Thyroid gland (tissue), 4 donors: Measurements from ENCODE around the gene OOSP4B.

ENCODE experiments used
- CTCF ChIP-seq, 6 experiments: fragments of 200-600 bp in 3 of 6; fragments of 450-650 bp in 3 of 6; sonication (generic) in 3 of 6; IDR thresholded peaks; one replicate each; pipeline ENCODE4 v1.5.1; 2016 to 2019; ENCODE audit warnings: antibody characterized with exemption in 6 of 6, mild to moderate bottlenecking in 2 of 6, inconsistent platforms in 1 of 6, moderate library complexity in 1 of 6
- POLR2A ChIP-seq, 2 donors: fragments of 450-650 bp; IDR thresholded peaks; one replicate each; pipeline ENCODE4 v1.6.1; 2017; ENCODE audit warnings: antibody characterized with exemption in 2 of 2, mild to moderate bottlenecking in 2 of 2, moderate library complexity in 1 of 2

- TF ChIP-seq POLR2A (IDR thresholded peaks at IDR 0.05) (no peak), CTCF (IDR thresholded peaks at IDR 0.05) (no peak)
These were observed 47.1 kb downstream of the OOSP4B start for GRCh38 chr11:60064111-60064510.
